ENCODE results near the gene TTPAL.

- TF ChIP-seq POLR2A (IDR thresholded peaks at IDR 0.05; ENCODE audit: low read length): no peak
- TF ChIP-seq GATA1 (IDR thresholded peaks at IDR 0.05; ENCODE audit: low read depth, low read length): no peak
These were observed 47.9 kb upstream of the TTPAL start for GRCh38 chr20:44427804-44428173.

Measured in erythroblast (primary cell).